ENCODE measurements around the gene TBC1D12. TPM values are rescaled to one million over a fixed set of nuclear protein-coding genes. Genes with fewer than 3 reads are reported as not detected.

Gene TBC1D12
- total RNA-seq, 1 donor from 2014 or later: 8.2 TPM

DNA sequence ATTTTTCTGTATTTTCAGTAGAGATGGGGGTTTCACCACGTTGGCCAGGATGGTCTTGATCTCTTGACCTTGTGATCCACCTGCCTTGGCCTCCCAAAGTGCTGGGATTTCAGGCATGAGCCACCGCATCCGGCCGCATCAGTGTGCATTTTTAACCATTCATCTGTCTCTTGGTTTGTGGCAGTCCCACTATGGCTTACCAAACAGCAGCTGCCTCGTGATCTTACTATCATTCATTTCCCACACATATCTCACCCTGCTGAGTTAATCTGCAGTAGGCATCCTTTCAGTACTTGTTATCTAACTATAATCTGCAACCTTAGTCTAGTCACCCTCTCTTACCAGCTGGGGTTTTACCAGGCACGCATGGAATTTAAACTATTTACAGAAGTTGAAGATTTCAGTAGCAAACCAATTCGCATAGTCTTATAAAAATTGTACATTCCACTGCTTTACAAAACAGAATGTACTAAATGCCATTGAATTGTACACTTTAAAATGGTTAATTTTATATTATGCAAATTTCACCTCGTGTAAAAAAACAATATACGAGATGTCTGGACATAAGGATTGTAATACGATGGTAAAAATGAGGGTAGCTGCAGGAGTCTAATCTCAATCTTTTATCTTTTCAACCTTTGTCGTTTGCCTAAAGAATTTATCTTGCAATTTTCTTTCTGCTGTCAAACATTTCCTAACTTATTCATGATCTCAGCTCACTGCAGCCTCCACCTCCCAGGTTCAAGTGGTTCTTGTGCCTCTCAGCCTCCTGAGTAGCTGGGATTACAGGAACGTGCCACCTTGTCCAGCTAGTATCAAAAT is 4.6 kb upstream of the TBC1D12 start:
- Mint-ChIP-seq H3K27ac (ENCODE audit: unreplicated experiment) (no peak overlapping the region), H3K9me3 (peaks cover 4% of the 10 kb centered on the region), H3K36me3 (ENCODE audit: low read depth) (peaks cover 3% of the 10 kb centered on the region), H3K4me1 (peaks cover 5% of the 10 kb centered on the region), H3K27me3 (ENCODE audit: low read depth) (peaks cover 13% of the 10 kb centered on the region), H3K4me3 (no peak overlapping the region)
- no peak for DNase-seq (ENCODE audit: low read depth, low spot score)
- TF ChIP-seq, protein P1, sequence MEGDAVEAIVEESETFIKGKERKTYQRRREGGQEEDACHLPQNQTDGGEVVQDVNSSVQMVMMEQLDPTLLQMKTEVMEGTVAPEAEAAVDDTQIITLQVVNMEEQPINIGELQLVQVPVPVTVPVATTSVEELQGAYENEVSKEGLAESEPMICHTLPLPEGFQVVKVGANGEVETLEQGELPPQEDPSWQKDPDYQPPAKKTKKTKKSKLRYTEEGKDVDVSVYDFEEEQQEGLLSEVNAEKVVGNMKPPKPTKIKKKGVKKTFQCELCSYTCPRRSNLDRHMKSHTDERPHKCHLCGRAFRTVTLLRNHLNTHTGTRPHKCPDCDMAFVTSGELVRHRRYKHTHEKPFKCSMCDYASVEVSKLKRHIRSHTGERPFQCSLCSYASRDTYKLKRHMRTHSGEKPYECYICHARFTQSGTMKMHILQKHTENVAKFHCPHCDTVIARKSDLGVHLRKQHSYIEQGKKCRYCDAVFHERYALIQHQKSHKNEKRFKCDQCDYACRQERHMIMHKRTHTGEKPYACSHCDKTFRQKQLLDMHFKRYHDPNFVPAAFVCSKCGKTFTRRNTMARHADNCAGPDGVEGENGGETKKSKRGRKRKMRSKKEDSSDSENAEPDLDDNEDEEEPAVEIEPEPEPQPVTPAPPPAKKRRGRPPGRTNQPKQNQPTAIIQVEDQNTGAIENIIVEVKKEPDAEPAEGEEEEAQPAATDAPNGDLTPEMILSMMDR (conservative IDR thresholded peaks at IDR 0.05): no peak

DNA sequence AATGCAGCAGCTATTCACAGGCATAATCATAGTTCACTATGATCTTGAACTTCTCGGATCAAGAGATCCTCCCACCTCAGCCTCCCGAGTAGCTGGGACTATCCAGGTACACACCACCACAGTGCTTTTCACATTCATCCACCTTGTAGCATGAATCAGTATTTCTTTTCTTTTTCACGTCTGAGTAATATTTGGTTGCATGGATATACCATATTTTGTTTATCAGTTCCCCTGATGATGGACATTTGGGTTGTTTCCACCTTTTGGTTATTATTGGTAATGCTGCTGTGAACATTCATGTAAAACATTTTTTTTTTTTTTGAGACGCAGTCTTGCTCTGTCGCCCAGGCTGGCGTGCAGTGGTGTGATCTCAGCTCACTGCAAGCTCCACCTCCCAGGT is 3.6 kb upstream of the TBC1D12 start:
- Mint-ChIP-seq H3K27me3 (ENCODE audit: low read depth) (peaks cover 13% of the 10 kb centered on the region), H3K27ac (ENCODE audit: unreplicated experiment) (no peak overlapping the region), H3K4me3 (no peak overlapping the region), H3K9me3 (peaks cover 4% of the 10 kb centered on the region), H3K36me3 (ENCODE audit: low read depth) (peaks cover 3% of the 10 kb centered on the region), H3K4me1 (peaks cover 7% of the 10 kb centered on the region)
- TF ChIP-seq, protein P1 (conservative IDR thresholded peaks at IDR 0.05): peak; percentile 19
- DNase-seq (ENCODE audit: low read depth, low spot score): no peak

DNA sequence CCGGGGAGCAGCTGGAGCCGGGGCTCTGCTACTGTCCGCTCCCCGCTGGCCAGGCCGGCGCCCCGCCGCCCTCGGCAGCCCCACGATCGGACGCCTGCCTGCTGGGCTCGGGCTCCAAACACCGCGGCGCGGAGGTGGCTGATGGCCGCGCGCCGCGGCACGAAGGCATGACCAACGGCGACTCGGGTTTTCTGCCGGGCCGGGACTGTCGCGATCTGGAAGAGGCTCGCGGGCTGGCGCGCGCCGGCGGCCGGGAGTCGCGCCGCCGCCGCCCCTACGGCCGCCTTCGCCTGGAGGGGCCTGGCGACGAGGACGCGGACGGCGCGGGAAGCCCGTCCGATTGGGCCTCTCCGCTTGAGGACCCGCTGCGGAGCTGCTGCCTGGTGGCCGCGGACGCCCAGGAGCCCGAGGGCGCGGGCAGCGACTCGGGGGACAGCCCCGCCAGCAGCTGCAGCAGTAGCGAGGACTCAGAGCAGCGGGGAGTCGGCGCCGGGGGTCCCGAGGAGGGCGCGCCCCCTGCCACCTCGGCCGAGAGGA is 570 bp downstream of the TBC1D12 start:
- Mint-ChIP-seq H3K27ac (ENCODE audit: unreplicated experiment) (no peak overlapping the region), H3K27me3 (ENCODE audit: low read depth) (peaks cover 9% of the 10 kb centered on the region), H3K36me3 (ENCODE audit: low read depth) (peaks cover 3% of the 10 kb centered on the region), H3K4me1 (peaks cover 14% of the 10 kb centered on the region), H3K9me3 (peaks cover 4% of the 10 kb centered on the region), H3K4me3 (no peak overlapping the region)
- TF ChIP-seq, protein P1 (conservative IDR thresholded peaks at IDR 0.05): no peak
- peak; percentile 36 for DNase-seq (ENCODE audit: low read depth, low spot score)

DNA sequence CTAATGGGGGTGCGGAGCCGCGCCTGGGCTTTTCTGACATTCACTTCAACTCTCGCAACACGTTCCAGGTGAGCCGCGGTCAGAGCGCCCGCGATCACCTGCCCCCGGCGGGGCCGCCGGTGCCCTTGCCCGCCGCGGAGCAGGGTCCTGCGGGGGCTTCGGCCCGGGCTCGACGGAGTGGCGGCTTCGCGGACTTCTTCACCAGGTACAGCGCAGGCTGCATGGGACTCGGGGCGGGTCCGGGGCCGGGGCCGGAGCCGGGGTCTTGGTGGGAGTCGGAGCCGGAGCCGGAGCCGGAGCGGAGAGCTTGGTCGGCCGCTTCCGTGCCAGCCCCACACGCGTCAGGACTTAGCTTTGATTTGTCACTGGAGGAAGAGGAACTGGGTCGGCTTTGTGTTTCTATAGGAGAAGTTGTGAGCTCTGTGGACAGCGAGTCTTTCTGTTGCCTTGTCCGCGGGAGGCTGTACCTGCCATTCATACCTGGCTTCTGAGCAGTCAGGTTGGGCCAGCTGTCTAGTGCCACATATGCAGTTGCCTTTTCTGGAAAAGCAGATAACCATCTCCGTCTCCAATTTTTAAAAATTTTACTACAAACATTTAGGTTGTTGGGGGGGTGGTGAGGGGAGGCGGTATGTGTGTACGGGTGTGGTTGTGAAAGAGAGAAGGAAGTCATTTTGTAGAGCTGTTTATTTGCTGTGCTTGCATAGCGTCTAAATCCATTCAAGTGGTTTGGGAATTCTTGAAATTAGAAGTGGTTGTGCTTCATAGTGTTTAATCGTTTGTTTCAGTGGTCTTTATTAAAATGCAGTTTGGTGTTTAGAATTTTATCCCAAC is 1.3 kb downstream of the TBC1D12 start:
- DNase-seq (ENCODE audit: low read depth, low spot score): peak; percentile 35
- Mint-ChIP-seq H3K4me3 (peak overlapping the region; percentile 96), H3K27ac (ENCODE audit: unreplicated experiment) (no peak overlapping the region), H3K4me1 (peaks cover 16% of the 10 kb centered on the region), H3K9me3 (peaks cover 4% of the 10 kb centered on the region), H3K36me3 (ENCODE audit: low read depth) (peaks cover 3% of the 10 kb centered on the region), H3K27me3 (ENCODE audit: low read depth) (peaks cover 6% of the 10 kb centered on the region)
- TF ChIP-seq, protein P1 (conservative IDR thresholded peaks at IDR 0.05): no peak

DNA sequence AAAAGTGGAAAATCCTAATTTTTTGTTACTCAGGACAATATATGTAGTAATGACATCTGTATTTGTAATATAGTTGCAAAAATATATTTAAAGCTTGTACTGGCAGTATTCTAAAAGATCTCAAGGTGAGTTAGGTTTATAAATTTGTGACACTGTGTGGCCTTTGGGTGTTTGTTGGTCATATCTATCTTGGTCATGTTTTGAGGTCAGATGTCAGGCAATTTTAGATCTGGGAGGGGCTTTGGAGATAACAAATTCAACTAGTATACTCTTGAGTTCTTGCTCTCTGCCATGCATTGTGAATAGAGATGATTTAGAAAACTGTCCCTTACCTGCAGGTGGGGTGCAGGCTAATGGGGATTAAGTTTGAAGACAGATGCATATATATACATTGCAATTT is 3.1 kb downstream of the TBC1D12 start:
- TF ChIP-seq, protein P1 (conservative IDR thresholded peaks at IDR 0.05): no peak
- DNase-seq (ENCODE audit: low read depth, low spot score): no peak
- no peak overlapping the region for H3K27ac Mint-ChIP-seq (ENCODE audit: unreplicated experiment)
- H3K27me3 Mint-ChIP-seq (ENCODE audit: low read depth): peaks cover 2% of the 10 kb centered on the region
- peak overlapping the region; percentile 74 for H3K4me3 Mint-ChIP-seq
- peaks cover 4% of the 10 kb centered on the region for H3K9me3 Mint-ChIP-seq
- peaks cover 25% of the 10 kb centered on the region for H3K4me1 Mint-ChIP-seq
- H3K36me3 Mint-ChIP-seq (ENCODE audit: low read depth): peaks cover 3% of the 10 kb centered on the region

Measured in neural crest cell (in vitro differentiated cells).